HepG2 (cell line): ENCODE measurements around the gene HBEGF. TPM values are rescaled to one million over a fixed set of nuclear protein-coding genes. Genes with fewer than 3 reads are reported as not detected.

Experiments
- ATAC-seq: fragments of 200-7000 bp; cut with Tn5 transposase; 3 replicates; pipeline ENCODE4 v1.9.1; 2020; ENCODE audit warnings: mild to moderate bottlenecking, moderate library complexity
- BruUV-seq: library from RNA; stranded (reverse); fragments of 400-500 nt; replicated peaks from 2 replicates; lab custom pipeline; 2021; lab: Mats Ljungman, UMichigan
- CTCF ChIA-PET: fragments of 300-600 bp; formaldehyde crosslinking; extraction: SDS; loops from one replicate; lab custom pipeline; 2021; ENCODE audit warnings: low total read pairs, inconsistent platforms, low intra/inter-chr PET ratio; lab: Yijun Ruan, JAX
- POLR2A ChIA-PET: fragments of 350-600 bp; sonication (Branson Sonifier 250); formaldehyde crosslinking; loops from one replicate; lab custom pipeline; 2020; ENCODE audit warnings: antibody characterized with exemption, inconsistent platforms; lab: Yijun Ruan, JAX
- DNase-seq: peaks from one replicate; pipeline ENCODE4 v3.0.0-alpha.2; 2015; ENCODE audit warnings: low spot score
- FAIRE-seq: peaks from 3 replicates; lab custom pipeline; 2011; peaks lifted over from hg19 to GRCh38; lab: Jason Lieb, UNC
- H2AFZ ChIP-seq: one replicate; pipeline ENCODE4 v1.6.1; 2011; ENCODE audit warnings: low read length, inconsistent platforms
- H3K27ac ChIP-seq: fragments of 300-600 bp; 3 replicates; pipeline ENCODE4 v1.8.0; 2011; ENCODE audit warnings: mixed run types, mild to moderate bottlenecking, mixed read lengths, low read length, inconsistent platforms; ENCODE audit not compliant: insufficient read depth; ENCODE audit errors: extremely low read length
- H3K27me3 ChIP-seq, 2 experiments: fragments of 200-600 bp in 1 of 2; 2 replicates in 1 of 2; 3 replicates in 1 of 2; pipeline versions ENCODE4 v1.6.0 to v1.8.0; 2011; ENCODE audit warnings: low read length in 2 of 2, mild to moderate bottlenecking in 2 of 2, moderate library complexity in 2 of 2, inconsistent platforms in 1 of 2; ENCODE audit not compliant: insufficient read depth in 2 of 2, control insufficient read depth in 1 of 2
- H3K36me3 ChIP-seq, 2 experiments: fragments of 200-600 bp in 1 of 2; replicated peaks in 1 of 2; 2 replicates in 1 of 2; 3 replicates in 1 of 2; pipeline versions ENCODE4 v1.5.1 to v1.8.0; 2011; ENCODE audit warnings: low read length in 2 of 2, inconsistent platforms in 1 of 2; ENCODE audit not compliant: insufficient read depth in 2 of 2, control insufficient read depth in 1 of 2
- H3K4me1 ChIP-seq: 2 replicates; pipeline ENCODE4 v1.5.1; 2012; ENCODE audit warnings: low read length, inconsistent platforms; ENCODE audit not compliant: insufficient read depth
- H3K4me2 ChIP-seq: 2 replicates; pipeline ENCODE4 v1.6.0; 2011; ENCODE audit warnings: low read depth, low read length, inconsistent platforms
- H3K4me3 ChIP-seq, 3 experiments: fragments of 200-600 bp in 1 of 3; sonication (generic), shearing (Covaris generic) in 1 of 3; replicated peaks in 1 of 3; 2 replicates each; pipeline ENCODE4 v1.5.1; 2011 to 2016; ENCODE audit warnings: low read length in 3 of 3, inconsistent platforms in 2 of 3, low read depth in 2 of 3, mild to moderate bottlenecking in 2 of 3, control low read depth in 1 of 3, mixed read lengths in 1 of 3; ENCODE audit not compliant: insufficient read depth in 1 of 3
- H3K79me2 ChIP-seq: one replicate; pipeline ENCODE4 v1.6.1; 2011; ENCODE audit warnings: low read length, inconsistent platforms; ENCODE audit not compliant: insufficient read depth
- H3K9ac ChIP-seq: 2 replicates; pipeline ENCODE4 v1.6.0; 2011; ENCODE audit warnings: mild to moderate bottlenecking, low read depth, low read length, inconsistent platforms; ENCODE audit not compliant: insufficient read depth
- H3K9me3 ChIP-seq: 2 replicates; pipeline ENCODE4 v1.5.1; 2012; ENCODE audit warnings: mild to moderate bottlenecking, low read length
- H4K20me1 ChIP-seq: 2 replicates; pipeline ENCODE4 v1.6.0; 2011; ENCODE audit warnings: inconsistent platforms, mild to moderate bottlenecking, low read length, moderate library complexity; ENCODE audit not compliant: insufficient read depth
- FOSL2 ChIP-seq: sonication (generic); formaldehyde crosslinking; IDR thresholded peaks from 2 replicates; pipeline ENCODE4 v1.4.0; 2020; ENCODE audit warnings: missing genetic modification reagents
- JUND ChIP-seq: sonication (generic); formaldehyde crosslinking; IDR thresholded peaks from 2 replicates; pipeline ENCODE4 v1.8.0; 2022; ENCODE audit warnings: mild to moderate bottlenecking, missing genetic modification reagents
- NCOA1 ChIP-seq: sonication (generic); formaldehyde crosslinking; IDR thresholded peaks from 2 replicates; pipeline ENCODE4 v1.9.0; 2021; ENCODE audit warnings: missing genetic modification reagents
- NR2F2 ChIP-seq: IDR thresholded peaks from 2 replicates; pipeline ENCODE4 v1.6.1; 2012; ENCODE audit warnings: low read depth, inconsistent platforms, borderline replicate concordance
- POLR2A ChIP-seq, 2 experiments: IDR thresholded peaks; 2 replicates each; pipeline ENCODE4 v1.6.1; 2011; ENCODE audit warnings: low read depth in 2 of 2, low read length in 2 of 2, mild to moderate bottlenecking in 1 of 2, moderate library complexity in 1 of 2; ENCODE audit not compliant: insufficient read depth in 1 of 2
- RARA ChIP-seq: IDR thresholded peaks from 2 replicates; pipeline ENCODE4 v1.6.1; 2016; ENCODE audit warnings: missing genetic modification reagents, missing compliant biosample characterization
- RFX3 ChIP-seq: IDR thresholded peaks from 2 replicates; pipeline ENCODE4 v1.6.1; 2016; ENCODE audit warnings: missing biosample characterization, missing genetic modification reagents
- RXRA ChIP-seq: sonication (generic); formaldehyde crosslinking; IDR thresholded peaks from 2 replicates; pipeline ENCODE4 v1.5.1; 2020; ENCODE audit warnings: missing genetic modification reagents
- RXRB ChIP-seq: IDR thresholded peaks from 2 replicates; pipeline ENCODE4 v1.6.1; 2016; ENCODE audit warnings: borderline replicate concordance, missing genetic modification reagents, missing compliant biosample characterization
- SAP130 ChIP-seq: IDR thresholded peaks from 2 replicates; pipeline ENCODE4 v1.6.1; 2016; ENCODE audit warnings: low read depth
- SOX13 ChIP-seq, 3 experiments: fragments of 450-650 bp in 1 of 3; sonication (generic) in 1 of 3; formaldehyde crosslinking in 1 of 3; IDR thresholded peaks in 2 of 3; conservative IDR thresholded peaks in 1 of 3; 2 replicates each; pipeline versions ENCODE4 v1.5.0 to v1.6.1; 2016 to 2020; ENCODE audit warnings: antibody characterized with exemption in 1 of 3, mild to moderate bottlenecking in 1 of 3, missing compliant biosample characterization in 1 of 3, missing genetic modification reagents in 1 of 3, moderate library complexity in 1 of 3
- SOX5 ChIP-seq: IDR thresholded peaks from 2 replicates; pipeline ENCODE4 v1.6.1; 2016; ENCODE audit warnings: borderline replicate concordance
- TEAD3 ChIP-seq: optimal IDR thresholded peaks from 2 replicates; pipeline ENCODE3; 2016; ENCODE audit warnings: borderline replicate concordance
- ZFX ChIP-seq: sonication (generic); formaldehyde crosslinking; IDR thresholded peaks from 2 replicates; pipeline ENCODE4 v1.4.0; 2020; ENCODE audit warnings: mild to moderate bottlenecking, low read depth, missing genetic modification reagents, moderate library complexity
- ZFYVE20 ChIP-seq: sonication (generic); formaldehyde crosslinking; IDR thresholded peaks from 2 replicates; pipeline ENCODE4 v1.8.0; 2023; ENCODE audit warnings: low read depth, mild to moderate bottlenecking, moderate library complexity, missing genetic modification reagents, borderline replicate concordance
- ZNF263 ChIP-seq: sonication (generic); formaldehyde crosslinking; IDR thresholded peaks from 2 replicates; pipeline ENCODE4 v1.4.0; 2020; ENCODE audit warnings: missing genetic modification reagents
- ZNF703 ChIP-seq: sonication (generic); formaldehyde crosslinking; IDR thresholded peaks from 2 replicates; pipeline ENCODE4 v1.5.1; 2020; ENCODE audit warnings: missing genetic modification reagents, mild to moderate bottlenecking, moderate library complexity, borderline replicate concordance
- WGBS: methylation state at CpG from one replicate; pipeline ENCODE4 v1.1.6; 2017; ENCODE audit warnings: low lambda C conversion rate; 5-methylcytosine and 5-hydroxymethylcytosine counted together
- in situ Hi-C: cut with HindIII; loops from 2 replicates; pipeline ENCODE4 v1.10.0; 2017; ENCODE audit warnings: low pct_unique_long_range_greater_than_20kb; ENCODE audit not compliant: extremely low pct_ligation_motif_present
- intact Hi-C: fragments of 100-400 bp; cut with micrococcal nuclease; formaldehyde crosslinking; loops from one replicate; pipeline ENCODE4 v1.10.0; 2022; ENCODE audit not compliant: unreplicated experiment
- polyA plus RNA-seq, 8 experiments: library from polyadenylated mRNA; depleted of rRNA in 3 of 8; stranded (reverse) in 7 of 8; unstranded in 1 of 8; fragments of >200 nt; fragmentation: Illumina TruSeq in 4 of 8; extraction: Trizol in 4 of 8; gene quantifications; 2 replicates each; pipeline versions ENCODE4 v1.2.1 to v1.2.3, GENCODE V29; 2011 to 2016; ENCODE audit warnings: low read depth in 4 of 8, missing spikeins in 1 of 8, mixed read lengths in 1 of 8; ENCODE audit not compliant: insufficient read depth in 1 of 8
- total RNA-seq, 5 experiments: library from RNA; depleted of rRNA; stranded (reverse); fragments of >200 nt; fragmentation: Illumina TruSeq; extraction: Trizol; gene quantifications; 2 replicates each; pipeline ENCODE4 v1.2.3, GENCODE V29; 2016; ENCODE audit warnings: low read depth in 1 of 5
- TF ChIP-seq, protein P1 (sequence below): sonication (generic); formaldehyde crosslinking; IDR thresholded peaks from 2 replicates; pipeline ENCODE4 v1.5.1; 2020; ENCODE audit warnings: mild to moderate bottlenecking, missing genetic modification reagents, moderate library complexity

Gene HBEGF
- total and polyA plus RNA-seq, 2 of the 13 experiments (the other 11 are each of a cell fraction or from before 2014, with no cell fraction given) = 1.7 to 5.0 TPM

- TF ChIP-seq RXRB (CRISPR knock-in tag) (peak; percentile 32; the same call in 1 of the 2 replicates), ZNF263 (CRISPR knock-in tag) (peak; percentile 41; the same call in 1 of the 2 replicates), SOX5 (peak; percentile 40; the same call in 1 of the 2 replicates), NR2F2 (no peak), RARA (peak; percentile 27; the same call in 1 of the 2 replicates)
These were observed 22.3 kb downstream of the HBEGF start (continued) for GRCh38 chr5:140324041-140324600.

DNA sequence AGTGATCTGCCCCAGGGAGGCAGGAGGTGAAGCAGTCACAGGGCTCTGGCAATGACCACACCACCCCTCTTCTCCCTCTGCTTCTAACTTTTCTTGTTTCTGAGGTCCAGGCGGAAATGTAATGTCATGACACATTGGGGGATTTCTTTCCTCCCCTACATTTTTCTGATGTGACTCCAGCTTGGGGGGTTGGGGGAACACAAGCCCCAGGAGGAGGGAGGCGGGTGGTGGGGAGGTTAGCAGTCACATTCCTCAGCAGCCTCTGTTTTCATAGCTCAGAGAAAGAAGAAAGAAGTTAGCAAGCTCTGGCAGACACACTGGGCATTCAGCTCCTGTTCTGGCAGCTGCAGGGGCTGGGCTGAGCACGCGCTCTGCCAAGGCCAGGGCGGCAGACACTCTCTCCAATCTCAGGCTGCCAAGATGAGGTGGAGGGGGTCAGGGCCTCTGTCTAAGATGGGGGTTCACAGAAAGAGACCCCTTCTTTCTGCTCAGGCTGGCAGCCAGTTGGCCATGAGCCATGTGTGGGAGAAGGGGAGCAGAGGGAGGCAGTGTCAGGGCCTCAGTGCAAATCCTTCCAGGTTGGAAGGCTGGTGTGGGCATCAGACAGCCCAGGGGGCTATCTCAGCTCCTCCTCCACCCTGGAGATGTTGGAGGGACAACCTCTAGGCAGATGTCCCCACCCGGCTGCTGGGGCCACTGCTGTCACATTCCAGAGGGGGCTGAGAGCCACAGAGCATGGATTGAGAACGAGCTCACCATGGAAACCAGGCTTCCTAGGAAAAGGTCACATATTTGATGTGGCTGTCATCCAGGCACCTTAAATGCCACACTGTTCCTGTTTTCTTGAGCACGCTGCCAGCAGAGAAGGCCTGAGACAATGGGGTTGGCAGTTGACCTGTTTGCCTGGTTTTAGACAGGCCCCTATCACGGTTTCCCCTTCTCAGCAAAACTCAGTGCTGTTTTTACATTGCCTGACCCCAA, 23.4 kb downstream of the HBEGF start:
- Histone ChIP-seq H3K4me2 (peak overlapping the region; percentile 68), H3K27ac (no peak overlapping the region), H3K9ac (peak overlapping the region; percentile 23; the same call in 1 of the 2 replicates), H4K20me1 (no peaks in the 10 kb centered on the region), H3K27me3 (no peaks in the 10 kb centered on the region; a peak in 1 of 5 replicates), H3K36me3 (no peaks in the 10 kb centered on the region), H3K9me3 (no peaks in the 10 kb centered on the region), H3K79me2 (no peaks in the 10 kb centered on the region), H2AFZ (no peak overlapping the region), H3K4me1 (peaks cover 74% of the 10 kb centered on the region), H3K4me3 (peak overlapping the region in 1 of 3 experiments; percentile 46; a peak in 3 of 6 replicates)
- POLR2A ChIA-PET = interaction anchor here (1.3 kb wide), 1 partner anchor 23 kb away, joined by 5 read pairs; the partner anchor contains the start of gene HBEGF
- 14% methylated on average over 7 of the region's 9 CpGs for WGBS
- no peak for FAIRE-seq
- peak; percentile 69 for ATAC-seq
- CTCF ChIA-PET = no interaction called here
- peak; percentile 72 for DNase-seq
- in situ Hi-C loops (no loop called here), intact Hi-C loops (no loop called here)
- no TSS peak for BruUV-seq
- TF ChIP-seq JUND (CRISPR knock-in tag) (peak; percentile 14; the same call in 1 of the 2 replicates), RFX3 (CRISPR knock-in tag) (0 out of 2 replicates have a peak, but pooled peaks have one; percentile 12), SAP130 (CRISPR knock-in tag) (peak; percentile 54; the same call in 1 of the 2 replicates), ZNF703 (CRISPR knock-in tag) (no peak), RARA (0 out of 2 replicates have a peak, but pooled peaks have one; percentile 8), POLR2A (IDR thresholded peaks at IDR 0.05; ENCODE audit: insufficient read depth in 1 of 2, low read depth in 2 of 2, low read length in 2 of 2) (no peak), FOSL2 (peak; percentile 48), SOX13 (IDR thresholded peaks at IDR 0.05) (no peak), SOX13 (CRISPR knock-in tag; conservative IDR thresholded peaks at IDR 0.05 in 1 of 2, IDR thresholded peaks at IDR 0.05 in 1 of 2) (0 out of 4 replicates have a peak, but pooled peaks of 1 of the 2 experiments have one; percentile 14), ZFYVE20 (CRISPR knock-in tag) (no peak), TEAD3 (peak; percentile 75), ZFX (CRISPR knock-in tag) (no peak), NCOA1 (CRISPR knock-in tag) (no peak), RXRA (peak; percentile 52)
- TF ChIP-seq, protein P1, sequence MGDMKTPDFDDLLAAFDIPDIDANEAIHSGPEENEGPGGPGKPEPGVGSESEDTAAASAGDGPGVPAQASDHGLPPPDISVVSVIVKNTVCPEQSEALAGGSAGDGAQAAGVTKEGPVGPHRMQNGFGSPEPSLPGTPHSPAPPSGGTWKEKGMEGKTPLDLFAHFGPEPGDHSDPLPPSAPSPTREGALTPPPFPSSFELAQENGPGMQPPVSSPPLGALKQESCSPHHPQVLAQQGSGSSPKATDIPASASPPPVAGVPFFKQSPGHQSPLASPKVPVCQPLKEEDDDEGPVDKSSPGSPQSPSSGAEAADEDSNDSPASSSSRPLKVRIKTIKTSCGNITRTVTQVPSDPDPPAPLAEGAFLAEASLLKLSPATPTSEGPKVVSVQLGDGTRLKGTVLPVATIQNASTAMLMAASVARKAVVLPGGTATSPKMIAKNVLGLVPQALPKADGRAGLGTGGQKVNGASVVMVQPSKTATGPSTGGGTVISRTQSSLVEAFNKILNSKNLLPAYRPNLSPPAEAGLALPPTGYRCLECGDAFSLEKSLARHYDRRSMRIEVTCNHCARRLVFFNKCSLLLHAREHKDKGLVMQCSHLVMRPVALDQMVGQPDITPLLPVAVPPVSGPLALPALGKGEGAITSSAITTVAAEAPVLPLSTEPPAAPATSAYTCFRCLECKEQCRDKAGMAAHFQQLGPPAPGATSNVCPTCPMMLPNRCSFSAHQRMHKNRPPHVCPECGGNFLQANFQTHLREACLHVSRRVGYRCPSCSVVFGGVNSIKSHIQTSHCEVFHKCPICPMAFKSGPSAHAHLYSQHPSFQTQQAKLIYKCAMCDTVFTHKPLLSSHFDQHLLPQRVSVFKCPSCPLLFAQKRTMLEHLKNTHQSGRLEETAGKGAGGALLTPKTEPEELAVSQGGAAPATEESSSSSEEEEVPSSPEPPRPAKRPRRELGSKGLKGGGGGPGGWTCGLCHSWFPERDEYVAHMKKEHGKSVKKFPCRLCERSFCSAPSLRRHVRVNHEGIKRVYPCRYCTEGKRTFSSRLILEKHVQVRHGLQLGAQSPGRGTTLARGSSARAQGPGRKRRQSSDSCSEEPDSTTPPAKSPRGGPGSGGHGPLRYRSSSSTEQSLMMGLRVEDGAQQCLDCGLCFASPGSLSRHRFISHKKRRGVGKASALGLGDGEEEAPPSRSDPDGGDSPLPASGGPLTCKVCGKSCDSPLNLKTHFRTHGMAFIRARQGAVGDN = peak; percentile 44
